ENCODE data around the gene APRT. TPM values are rescaled to one million over a fixed set of nuclear protein-coding genes. Genes with fewer than 3 reads are reported as not detected.

Gene APRT
- total and polyA plus RNA-seq, 12 donors: 20.8 to 166 (median 36.9) TPM

DNA sequence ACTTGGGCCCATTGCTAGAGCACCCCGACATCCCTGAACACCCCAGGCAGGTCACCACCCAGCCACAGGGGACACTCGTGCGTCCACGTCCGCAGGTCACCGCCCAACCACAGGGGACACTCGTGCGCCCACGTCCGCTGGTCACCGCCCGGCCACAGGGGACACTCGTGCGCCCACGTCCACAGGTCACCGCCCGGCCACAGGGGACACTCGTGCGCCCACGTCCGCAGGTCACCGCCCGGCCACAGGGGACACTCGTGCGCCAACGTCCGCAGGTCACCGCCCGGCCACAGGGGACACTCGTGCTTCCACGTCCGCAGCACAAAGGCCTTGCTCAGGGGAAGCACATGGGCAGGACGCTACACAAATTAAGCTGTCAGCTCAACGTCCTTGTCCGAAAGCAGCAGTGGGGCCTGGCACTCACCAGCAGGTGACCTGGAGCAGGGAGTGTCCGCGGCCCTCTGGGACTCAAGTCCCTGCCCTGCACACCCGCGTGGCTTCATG is 27.4 kb upstream of the APRT start:
- DNase-seq: no peak
- H3K4me3 ChIP-seq: no peak overlapping the region
- intact Hi-C loops (cut with DNase I): no loop called here
- H3K36me3 ChIP-seq: peaks cover 0 to 69% (median 9%) of the 10 kb centered on the region in 9 donors
- no peak overlapping the region for H3K27ac ChIP-seq
- peaks cover 0 to 4% (median 0%) of the 10 kb centered on the region in 9 donors for H3K4me1 ChIP-seq
- H3K27me3 ChIP-seq: no peaks in the 10 kb centered on the region
- no peak for ATAC-seq
- no peaks in the 10 kb centered on the region for H3K9me3 ChIP-seq
- WGBS, 2 donors: 85 to 91% methylated on average over 38 to 39 of the region's 39 CpGs
- TF ChIP-seq, protein P1, sequence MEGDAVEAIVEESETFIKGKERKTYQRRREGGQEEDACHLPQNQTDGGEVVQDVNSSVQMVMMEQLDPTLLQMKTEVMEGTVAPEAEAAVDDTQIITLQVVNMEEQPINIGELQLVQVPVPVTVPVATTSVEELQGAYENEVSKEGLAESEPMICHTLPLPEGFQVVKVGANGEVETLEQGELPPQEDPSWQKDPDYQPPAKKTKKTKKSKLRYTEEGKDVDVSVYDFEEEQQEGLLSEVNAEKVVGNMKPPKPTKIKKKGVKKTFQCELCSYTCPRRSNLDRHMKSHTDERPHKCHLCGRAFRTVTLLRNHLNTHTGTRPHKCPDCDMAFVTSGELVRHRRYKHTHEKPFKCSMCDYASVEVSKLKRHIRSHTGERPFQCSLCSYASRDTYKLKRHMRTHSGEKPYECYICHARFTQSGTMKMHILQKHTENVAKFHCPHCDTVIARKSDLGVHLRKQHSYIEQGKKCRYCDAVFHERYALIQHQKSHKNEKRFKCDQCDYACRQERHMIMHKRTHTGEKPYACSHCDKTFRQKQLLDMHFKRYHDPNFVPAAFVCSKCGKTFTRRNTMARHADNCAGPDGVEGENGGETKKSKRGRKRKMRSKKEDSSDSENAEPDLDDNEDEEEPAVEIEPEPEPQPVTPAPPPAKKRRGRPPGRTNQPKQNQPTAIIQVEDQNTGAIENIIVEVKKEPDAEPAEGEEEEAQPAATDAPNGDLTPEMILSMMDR (IDR thresholded peaks at IDR 0.05): peak in 2 of 9 donors; percentile 13 to 17

DNA sequence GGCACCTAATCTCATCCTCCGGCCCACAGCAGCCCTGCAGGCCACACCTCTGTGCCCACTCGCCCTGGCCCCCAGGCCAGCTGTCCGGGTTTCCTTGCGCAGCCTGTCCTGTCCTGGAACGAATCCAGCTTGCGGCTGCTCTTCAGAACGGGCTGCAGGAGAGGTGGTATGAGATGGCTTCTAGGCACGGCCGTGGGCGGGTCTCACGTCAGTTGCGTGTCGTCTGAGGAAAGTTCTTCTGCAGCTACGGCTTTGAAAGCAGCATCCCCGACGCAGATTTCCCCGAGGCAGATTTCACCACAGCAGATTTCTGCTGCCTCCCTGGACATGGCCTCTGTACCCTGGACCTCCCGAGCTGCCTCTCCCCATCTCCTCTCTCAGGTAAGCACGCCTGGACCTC is 26.8 kb upstream of the APRT start:
- DNase-seq: peak in 1 of 2 donors; percentile 9
- H3K27me3 ChIP-seq: no peaks in the 10 kb centered on the region
- H3K36me3 ChIP-seq: peaks cover 0 to 69% (median 9%) of the 10 kb centered on the region in 9 donors
- no peak overlapping the region for H3K27ac ChIP-seq
- H3K4me3 ChIP-seq: no peak overlapping the region
- no peaks in the 10 kb centered on the region for H3K9me3 ChIP-seq
- WGBS, 2 donors: 91 to 92% methylated on average over 19 of the region's 19 CpGs
- TF ChIP-seq, protein P1 (IDR thresholded peaks at IDR 0.05): no peak
- no peak for ATAC-seq
- intact Hi-C loops (cut with DNase I): no loop called here
- peaks cover 0 to 4% (median 0%) of the 10 kb centered on the region in 9 donors for H3K4me1 ChIP-seq

DNA sequence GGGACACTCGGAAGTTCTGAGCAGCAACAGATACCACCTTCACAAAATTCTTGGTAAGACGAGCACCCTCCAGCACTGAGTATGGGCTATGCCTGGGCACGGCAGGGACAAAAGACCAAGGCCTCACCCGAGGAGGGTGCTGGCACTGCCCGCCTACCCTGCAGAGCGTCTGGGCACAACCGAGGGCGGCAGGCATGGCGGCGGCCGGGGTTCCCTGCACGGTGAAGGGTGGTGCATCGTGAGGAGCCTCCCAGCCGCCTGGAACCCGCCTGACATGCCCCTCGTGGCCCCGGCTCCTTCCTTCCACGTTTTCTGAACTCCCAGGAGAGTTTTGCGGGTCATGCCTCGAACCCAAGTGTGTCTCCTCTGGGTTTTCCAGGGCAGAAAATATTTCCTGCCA is 26.1 kb upstream of the APRT start:
- intact Hi-C loops (cut with DNase I): loop anchor here in 1 of 10 donors (1.0 kb wide), 1 partner anchor 18 kb away; no protein-coding TSS in a partner anchor
- Histone ChIP-seq H3K27ac (no peak overlapping the region), H3K27me3 (no peaks in the 10 kb centered on the region), H3K4me1 (peaks cover 0 to 4% (median 0%) of the 10 kb centered on the region in 9 donors), H3K36me3 (peaks cover 0 to 62% (median 9%) of the 10 kb centered on the region in 9 donors), H3K9me3 (no peaks in the 10 kb centered on the region), H3K4me3 (no peak overlapping the region)
- TF ChIP-seq, protein P1 (IDR thresholded peaks at IDR 0.05): no peak
- DNase-seq (peak in 1 of 2 donors; percentile 7), ATAC-seq (no peak)
- WGBS, 2 donors: 89 to 94% methylated on average over 20 of the region's 20 CpGs

DNA sequence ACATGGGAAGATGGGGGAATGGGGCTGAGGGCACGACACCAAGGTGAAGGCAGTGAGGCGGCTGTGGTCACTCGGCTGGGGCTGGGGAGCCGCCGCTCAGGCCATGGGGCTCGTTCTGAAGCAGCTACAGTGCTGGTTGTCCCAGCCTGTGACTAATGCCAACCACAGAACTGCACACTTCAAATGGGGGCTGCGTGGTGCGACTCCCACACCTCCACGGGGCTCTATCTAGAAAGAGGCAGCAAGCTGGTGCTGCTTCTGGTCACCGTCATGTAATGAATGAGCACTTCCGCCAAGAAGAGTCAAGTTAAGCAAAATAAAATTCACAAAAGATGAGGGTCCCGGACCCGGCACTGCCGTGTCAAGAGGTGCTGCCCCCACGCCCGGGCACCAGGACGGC is 25.1 kb upstream of the APRT start:
- Histone ChIP-seq H3K4me1 (peaks cover 0 to 4% (median 0%) of the 10 kb centered on the region in 9 donors), H3K4me3 (no peak overlapping the region), H3K27me3 (no peaks in the 10 kb centered on the region), H3K36me3 (peaks cover 0 to 54% (median 9%) of the 10 kb centered on the region in 9 donors), H3K9me3 (no peaks in the 10 kb centered on the region), H3K27ac (no peak overlapping the region)
- TF ChIP-seq, protein P1 (IDR thresholded peaks at IDR 0.05): no peak
- WGBS, 2 donors: 92 to 93% methylated on average over 17 of the region's 17 CpGs
- DNase-seq (no peak), ATAC-seq (no peak)
- intact Hi-C loops (cut with DNase I): loop anchor here in 1 of 10 donors (1.0 kb wide), 1 partner anchor 16 kb away; no protein-coding TSS in a partner anchor

All from heart right ventricle (tissue), 16 donors.